B cell (primary cell): ENCODE data around the gene MED9. TPM values are rescaled to one million over a fixed set of nuclear protein-coding genes. Genes with fewer than 3 reads are reported as not detected.

ENCODE experiments used
- ATAC-seq: fragments of 200-7000 bp; cut with Tn5 transposase; one replicate; pipeline ENCODE4 v1.10.0; 2021; ENCODE audit warnings: low read depth, mild to moderate bottlenecking, moderate number of reproducible peaks, moderate library complexity
- CTCF ChIA-PET: fragments of 350-600 bp; sonication (Branson Sonifier 250); formaldehyde crosslinking; loops from one replicate; lab custom pipeline; 2021; ENCODE audit warnings: antibody characterized with exemption, inconsistent platforms; lab: Charles Lee
- POLR2A ChIA-PET: fragments of 350-600 bp; sonication (Branson Sonifier 250); formaldehyde crosslinking; loops from one replicate; lab custom pipeline; 2021; ENCODE audit warnings: antibody characterized with exemption; lab: Charles Lee
- DNase-seq: peaks from one replicate; pipeline ENCODE4 v3.0.0; 2013
- H2AFZ ChIP-seq: 2 replicates; pipeline ENCODE4 v1.6.1; 2012; ENCODE audit warnings: mild to moderate bottlenecking, low read depth, low read length; ENCODE audit not compliant: insufficient read depth, poor library complexity, severe bottlenecking
- H3K27ac ChIP-seq, 2 donors: 1 replicate in 1 of 2; 2 replicates in 1 of 2; pipeline ENCODE4 v1.5.1; 2012 to 2013; ENCODE audit warnings: low read length in 2 of 2, mild to moderate bottlenecking in 2 of 2, moderate library complexity in 1 of 2
- H3K27me3 ChIP-seq, 4 experiments: fragments of 200-600 bp in 1 of 4; sonication (generic) in 1 of 4; replicated peaks in 1 of 4; 1 replicate in 2 of 4; 2 replicates in 2 of 4; pipeline versions ENCODE4 v1.6.1 to v1.7.0; 2013 to 2016; ENCODE audit warnings: low read length in 3 of 4, mild to moderate bottlenecking in 2 of 4, mixed read lengths in 1 of 4, moderate library complexity in 1 of 4; ENCODE audit not compliant: insufficient read depth in 4 of 4, control insufficient read depth in 3 of 4; ENCODE audit errors: control extremely low read depth in 1 of 4
- H3K36me3 ChIP-seq, 2 experiments: replicated peaks in 1 of 2; 1 replicate in 1 of 2; 2 replicates in 1 of 2; pipeline versions ENCODE4 v1.6.1 to v1.7.1; 2013; ENCODE audit warnings: low read length in 1 of 2; ENCODE audit not compliant: insufficient read depth in 2 of 2, control insufficient read depth in 1 of 2; ENCODE audit errors: control extremely low read depth in 1 of 2, extremely low read depth in 1 of 2
- H3K4me1 ChIP-seq, 2 donors: fragments of 200-600 bp in 1 of 2; sonication (generic) in 1 of 2; 1 replicate in 1 of 2; 2 replicates in 1 of 2; pipeline versions ENCODE4 v1.5.1 to v1.6.1; 2013 to 2017; ENCODE audit warnings: low read length in 2 of 2; ENCODE audit not compliant: control insufficient read depth in 2 of 2, insufficient read depth in 2 of 2
- H3K4me2 ChIP-seq: replicated peaks from 2 replicates; pipeline ENCODE3; 2012; ENCODE audit warnings: mild to moderate bottlenecking, low read depth, low read length; ENCODE audit not compliant: poor library complexity, severe bottlenecking
- H3K4me3 ChIP-seq, 5 experiments: fragments of 200-600 bp in 1 of 5; sonication (generic) in 1 of 5; 1 replicate in 3 of 5; 2 replicates in 2 of 5; pipeline versions ENCODE4 v1.5.1 to v1.7.0; 2011 to 2016; ENCODE audit warnings: low read length in 4 of 5, mild to moderate bottlenecking in 4 of 5, low read depth in 2 of 5, control low read depth in 1 of 5, moderate library complexity in 1 of 5; ENCODE audit not compliant: insufficient read depth in 1 of 5; ENCODE audit errors: control extremely low read depth in 1 of 5, extremely low read depth in 1 of 5
- H3K79me2 ChIP-seq: fragments of 200-600 bp; sonication (generic); one replicate; pipeline ENCODE4 v1.6.0; 2016; ENCODE audit warnings: low read length; ENCODE audit not compliant: control insufficient read depth, insufficient read depth
- H3K9ac ChIP-seq: fragments of 200-600 bp; sonication (generic); 2 replicates; pipeline ENCODE4 v1.6.1; 2017; ENCODE audit warnings: mild to moderate bottlenecking, low read length, moderate library complexity
- H3K9me3 ChIP-seq, 3 donors: one replicate each; pipeline versions ENCODE4 v1.6.1 to v1.7.1; 2013; ENCODE audit warnings: low read length in 2 of 3; ENCODE audit not compliant: control insufficient read depth in 2 of 3, insufficient read depth in 1 of 3; ENCODE audit errors: control extremely low read depth in 1 of 3
- H4K20me1 ChIP-seq: 2 replicates; pipeline ENCODE4 v1.6.0; 2012; ENCODE audit warnings: mild to moderate bottlenecking, low read length; ENCODE audit not compliant: insufficient read depth, control insufficient read depth, poor library complexity, severe bottlenecking
- H3K27ac Mint-ChIP-seq: one replicate; pipeline ENCODE4 v1.8.0; 2021; ENCODE audit warnings: mixed read lengths
- H3K27me3 Mint-ChIP-seq: one replicate; pipeline ENCODE4 v1.8.0; 2021; ENCODE audit warnings: mixed read lengths
- H3K4me1 Mint-ChIP-seq: one replicate; pipeline ENCODE4 v1.8.0; 2021; ENCODE audit warnings: mixed read lengths
- H3K4me3 Mint-ChIP-seq: one replicate; pipeline ENCODE4 v1.8.0; 2021; ENCODE audit warnings: mixed read lengths
- H3K9me3 Mint-ChIP-seq: one replicate; pipeline ENCODE4 v1.8.0; 2022; ENCODE audit warnings: mixed read lengths; ENCODE audit not compliant: insufficient read depth
- EZH2 ChIP-seq: IDR thresholded peaks from 2 replicates; pipeline ENCODE4 v1.6.1; 2012; ENCODE audit warnings: borderline replicate concordance, low read depth, mild to moderate bottlenecking, moderate library complexity, low read length; ENCODE audit not compliant: insufficient read depth, poor library complexity, severe bottlenecking
- WGBS: methylation state at CpG from one replicate; pipeline ENCODE4 v1.1.5; 2013; ENCODE audit warnings: missing lambda C conversion rate; ENCODE audit not compliant: insufficient coverage; 5-methylcytosine and 5-hydroxymethylcytosine counted together
- intact Hi-C: fragments of 100-400 bp; cut with micrococcal nuclease; formaldehyde crosslinking; loops from one replicate; pipeline ENCODE4 v1.10.0; 2022
- polyA plus RNA-seq: library from polyadenylated mRNA; depleted of rRNA; stranded (reverse); fragments of >200 nt; gene quantifications from 2 replicates; pipeline ENCODE4 v1.2.3, GENCODE V29; 2012
- total RNA-seq, 2 donors: library from RNA; stranded (reverse); fragments of 120-200 nt in 1 of 2; gene quantifications; 1 replicate in 1 of 2; 2 replicates in 1 of 2; pipeline versions ENCODE4 v1.2.3 to v1.2.4, GENCODE V29; 2013 to 2022
- TF ChIP-seq, protein P1 (sequence below): fragments of 200-600 bp; IDR thresholded peaks from one replicate; pipeline ENCODE4 v1.8.0; 2022; ENCODE audit warnings: antibody characterized with exemption, mild to moderate bottlenecking

MED9 gene
- total and polyA plus RNA-seq, 2 donors (not counting 1 experiment from before 2014, with no cell fraction given): 11.6 to 18.9 TPM

GRCh38 chr17:17507465-17508011, 30.7 kb downstream of the MED9 start:
- Mint-ChIP-seq H3K27me3 (peaks cover 3% of the 10 kb centered on the region), H3K27ac (no peak overlapping the region), H3K4me1 (no peaks in the 10 kb centered on the region), H3K4me3 (no peak overlapping the region), H3K9me3 (no peaks in the 10 kb centered on the region)
- ChIA-PET POLR2A (no interaction called here), CTCF (interaction anchor here (0.6 to 1.0 kb wide), 2 partner anchors 11 to 105 kb away, joined by 3 to 4 read pairs; no protein-coding TSS in a partner anchor)
- H3K9ac ChIP-seq: no peak overlapping the region
- no peaks in the 10 kb centered on the region for H3K9me3 ChIP-seq
- intact Hi-C loops: no loop called here
- H2AFZ ChIP-seq: no peak overlapping the region
- H4K20me1 ChIP-seq: no peaks in the 10 kb centered on the region
- H3K4me2 ChIP-seq: no peak overlapping the region
- H3K27ac ChIP-seq: no peak overlapping the region
- no peaks in the 10 kb centered on the region for H3K27me3 ChIP-seq
- H3K4me1 ChIP-seq: no peaks in the 10 kb centered on the region
- no peak for DNase-seq
- H3K79me2 ChIP-seq: no peaks in the 10 kb centered on the region
- ATAC-seq: no peak
- no peak overlapping the region for H3K4me3 ChIP-seq
- 87% methylated on average over 16 of the region's 16 CpGs for WGBS
- no peaks in the 10 kb centered on the region for H3K36me3 ChIP-seq
- TF ChIP-seq EZH2: no peak
- TF ChIP-seq, protein P1, sequence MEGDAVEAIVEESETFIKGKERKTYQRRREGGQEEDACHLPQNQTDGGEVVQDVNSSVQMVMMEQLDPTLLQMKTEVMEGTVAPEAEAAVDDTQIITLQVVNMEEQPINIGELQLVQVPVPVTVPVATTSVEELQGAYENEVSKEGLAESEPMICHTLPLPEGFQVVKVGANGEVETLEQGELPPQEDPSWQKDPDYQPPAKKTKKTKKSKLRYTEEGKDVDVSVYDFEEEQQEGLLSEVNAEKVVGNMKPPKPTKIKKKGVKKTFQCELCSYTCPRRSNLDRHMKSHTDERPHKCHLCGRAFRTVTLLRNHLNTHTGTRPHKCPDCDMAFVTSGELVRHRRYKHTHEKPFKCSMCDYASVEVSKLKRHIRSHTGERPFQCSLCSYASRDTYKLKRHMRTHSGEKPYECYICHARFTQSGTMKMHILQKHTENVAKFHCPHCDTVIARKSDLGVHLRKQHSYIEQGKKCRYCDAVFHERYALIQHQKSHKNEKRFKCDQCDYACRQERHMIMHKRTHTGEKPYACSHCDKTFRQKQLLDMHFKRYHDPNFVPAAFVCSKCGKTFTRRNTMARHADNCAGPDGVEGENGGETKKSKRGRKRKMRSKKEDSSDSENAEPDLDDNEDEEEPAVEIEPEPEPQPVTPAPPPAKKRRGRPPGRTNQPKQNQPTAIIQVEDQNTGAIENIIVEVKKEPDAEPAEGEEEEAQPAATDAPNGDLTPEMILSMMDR: no peak

DNA sequence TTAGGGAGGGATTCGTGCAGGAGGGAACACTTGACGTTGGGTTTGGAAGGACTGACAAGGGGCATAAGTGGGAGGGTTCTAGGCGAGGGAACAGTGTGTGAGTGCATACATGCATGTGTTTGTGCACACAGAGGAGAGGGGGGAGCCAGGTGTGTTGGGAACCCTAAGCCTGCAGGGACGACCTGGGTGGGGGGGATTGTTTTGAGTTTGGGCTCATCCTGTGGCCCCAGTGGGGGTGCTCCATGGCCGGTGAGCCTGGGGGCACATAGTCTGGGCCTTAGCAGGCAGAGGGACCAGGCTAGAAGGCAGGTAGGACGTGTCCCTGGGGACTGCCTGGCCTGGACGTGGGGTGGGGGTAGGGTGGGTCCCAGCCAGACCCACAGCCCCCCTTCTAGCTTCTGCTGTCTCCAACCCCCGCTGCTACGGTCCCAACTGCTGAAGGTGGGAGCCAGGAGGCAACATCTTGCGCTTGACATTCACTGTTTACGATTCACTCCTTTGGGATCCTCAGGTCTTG, 31.3 kb downstream of the MED9 start:
- Mint-ChIP-seq H3K27ac (no peak overlapping the region), H3K4me1 (no peaks in the 10 kb centered on the region), H3K4me3 (no peak overlapping the region), H3K9me3 (no peaks in the 10 kb centered on the region), H3K27me3 (no peaks in the 10 kb centered on the region)
- H3K36me3 ChIP-seq: no peaks in the 10 kb centered on the region
- no peaks in the 10 kb centered on the region for H3K79me2 ChIP-seq
- no peak overlapping the region for H3K9ac ChIP-seq
- ATAC-seq (no peak), DNase-seq (no peak)
- TF ChIP-seq EZH2: no peak
- H4K20me1 ChIP-seq: no peaks in the 10 kb centered on the region
- H3K27ac ChIP-seq: no peak overlapping the region
- 86% methylated on average over 11 of the region's 11 CpGs for WGBS
- POLR2A ChIA-PET: no interaction called here
- no peaks in the 10 kb centered on the region for H3K4me1 ChIP-seq
- CTCF ChIA-PET: no interaction called here
- no peak overlapping the region for H3K4me3 ChIP-seq
- no peaks in the 10 kb centered on the region for H3K27me3 ChIP-seq
- intact Hi-C loops: no loop called here
- no peaks in the 10 kb centered on the region for H3K9me3 ChIP-seq
- H2AFZ ChIP-seq: no peak overlapping the region
- no peak overlapping the region for H3K4me2 ChIP-seq
